Putamen (tissue), 1 donor: ENCODE measurements around the gene KCNK4.

Experiments
- DNase-seq: peaks from one replicate; pipeline ENCODE4 v3.0.0-alpha.2; 2016; ENCODE audit warnings: low spot score

KCNK4 gene

GRCh38 chr11:64347193-64347867, 56.2 kb downstream of the KCNK4 start:
- DNase-seq, result no peak

DNA sequence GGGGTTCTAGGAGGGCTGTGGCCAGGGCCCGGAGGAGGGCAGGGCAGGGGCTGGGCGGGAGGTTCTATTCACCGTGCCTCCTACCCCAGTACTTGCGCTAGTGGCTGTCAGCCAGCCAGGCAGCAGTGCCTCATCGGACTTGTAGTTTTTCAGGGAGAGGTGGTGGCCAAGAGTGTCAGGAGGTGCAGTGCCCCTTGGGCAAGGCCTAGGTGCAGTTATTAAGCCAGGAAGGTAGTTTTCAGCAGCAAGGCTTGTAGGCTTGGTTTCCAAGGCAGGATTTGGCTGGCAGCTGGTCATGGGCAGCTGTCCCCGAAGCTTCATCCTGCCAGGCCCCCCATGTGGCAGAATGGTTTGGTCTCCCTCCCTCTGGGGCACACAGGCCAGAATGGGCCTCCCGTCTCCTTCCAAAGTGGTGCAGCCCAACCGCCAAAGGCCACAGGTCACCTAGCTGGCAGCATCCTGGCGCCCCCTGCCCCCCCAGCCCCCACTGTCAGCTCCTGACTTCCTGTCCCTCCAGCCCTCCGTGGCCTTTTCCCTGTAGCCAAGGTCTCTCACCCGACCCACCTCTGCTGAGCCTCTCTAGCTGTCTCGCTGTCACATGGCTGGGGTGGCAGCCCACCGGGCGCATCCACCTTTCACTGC, 57.4 kb downstream of the KCNK4 start:
- no peak for DNase-seq

DNA sequence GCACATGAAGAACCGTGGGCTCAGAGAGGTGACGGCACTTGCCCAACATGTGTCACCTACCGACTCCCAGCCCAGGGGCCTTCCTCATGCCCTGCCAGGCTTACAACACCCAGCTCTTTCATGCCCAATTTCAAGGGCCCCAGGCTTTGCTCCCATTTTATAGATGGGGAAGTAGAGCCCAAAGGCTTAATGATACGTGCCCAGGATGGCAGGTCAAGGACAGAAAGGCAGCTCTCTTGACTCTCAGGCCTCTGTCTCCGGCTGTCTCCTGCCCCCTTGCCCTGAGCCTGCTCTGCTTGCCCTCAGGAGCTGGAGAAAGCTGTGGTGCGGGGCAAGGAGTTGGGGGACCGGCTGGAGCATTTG, 57.9 kb downstream of the KCNK4 start:
- no peak for DNase-seq

GRCh38 chr11:64349404-64349803, 58.3 kb downstream of the KCNK4 start:
- no peak for DNase-seq
